T-helper 9 cell (primary cell): ENCODE measurements around the gene ASRGL1.
A peak's percentile ranks its signal among the peaks of the same experiment; 100 is the strongest.
"Not testable (repeated sequence)": the region's sequence is repeated elsewhere in the genome, so short reads cannot be mapped to it uniquely, and the experiment has no call there.

Experiments used
- DNase-seq: peaks from one replicate; pipeline ENCODE4 v3.0.0-alpha.2; 2020
- total RNA-seq, 2 donors: gene quantifications; one replicate each; lab custom pipeline; 2026; lab: John Stamatoyannopoulos, UW

The ASRGL1 gene
- total RNA-seq, result 0.49 to 0.97 reads per million in 2 donors

DNA sequence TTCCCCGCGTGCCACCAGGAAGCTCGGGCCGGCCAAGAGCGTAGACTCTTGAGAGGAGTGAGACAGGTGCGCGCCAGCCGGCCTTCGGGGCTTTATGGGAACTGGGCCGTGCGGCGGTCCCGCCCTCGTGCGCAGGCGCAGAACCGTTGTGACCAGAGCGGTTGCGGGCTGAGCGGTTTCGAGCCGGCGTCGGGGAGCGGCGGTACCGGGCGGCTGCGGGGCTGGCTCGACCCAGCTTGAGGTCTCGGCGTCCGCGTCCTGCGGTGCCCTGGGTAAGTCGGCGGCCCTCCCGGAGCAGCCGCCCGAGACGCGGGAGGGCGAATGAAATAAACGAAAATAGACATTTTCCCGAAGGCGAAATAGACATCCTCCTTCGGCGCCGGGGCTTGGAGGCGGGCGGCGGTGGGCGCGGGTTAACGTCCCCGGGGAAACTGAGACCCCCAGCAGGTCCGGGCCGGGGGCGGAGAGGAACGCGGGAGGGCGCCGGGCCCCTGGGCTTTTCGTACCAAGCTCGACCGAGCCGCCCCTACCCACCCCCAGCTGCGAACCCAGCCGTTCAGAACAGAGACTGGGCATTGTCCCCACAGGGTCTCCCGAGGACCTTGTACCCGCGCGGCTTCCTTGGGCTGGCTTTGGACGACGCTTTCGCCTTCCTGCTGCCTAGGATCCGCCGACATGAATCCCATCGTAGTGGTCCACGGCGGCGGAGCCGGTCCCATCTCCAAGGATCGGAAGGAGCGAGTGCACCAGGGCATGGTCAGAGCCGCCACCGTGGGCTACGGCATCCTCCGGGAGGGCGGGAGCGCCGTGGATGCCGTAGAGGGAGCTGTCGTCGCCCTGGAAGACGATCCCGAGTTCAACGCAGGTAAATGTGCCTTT is at the start of gene ASRGL1:
Gene ASRGL1 (plus strand): TSS at position 146 of the 879 bp plus-strand sequence. CDS start 530 bp downstream, at position 676.
- DNase-seq, result peak; percentile 68

DNA sequence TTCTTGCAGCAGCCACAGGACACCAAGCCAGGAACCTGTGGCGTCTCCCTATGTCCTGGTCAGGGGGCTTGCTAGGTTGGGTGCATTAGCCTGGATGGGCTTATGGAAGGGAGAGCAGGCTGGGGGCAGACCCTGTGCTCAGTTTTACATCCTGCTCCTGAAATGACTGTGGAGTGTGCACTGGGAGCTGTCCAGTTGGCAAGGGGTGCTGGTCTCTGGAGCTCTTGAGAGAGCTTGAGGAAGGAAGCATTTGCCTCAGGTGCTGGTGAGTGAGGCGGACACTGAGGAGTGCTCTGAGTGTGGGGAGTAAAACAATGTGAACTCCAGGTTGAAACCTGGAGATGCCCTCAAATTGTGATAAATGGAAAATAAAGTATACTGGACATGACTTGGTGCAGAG is 41.7 kb upstream of the ASRGL1 start:
- no peak for DNase-seq

DNA sequence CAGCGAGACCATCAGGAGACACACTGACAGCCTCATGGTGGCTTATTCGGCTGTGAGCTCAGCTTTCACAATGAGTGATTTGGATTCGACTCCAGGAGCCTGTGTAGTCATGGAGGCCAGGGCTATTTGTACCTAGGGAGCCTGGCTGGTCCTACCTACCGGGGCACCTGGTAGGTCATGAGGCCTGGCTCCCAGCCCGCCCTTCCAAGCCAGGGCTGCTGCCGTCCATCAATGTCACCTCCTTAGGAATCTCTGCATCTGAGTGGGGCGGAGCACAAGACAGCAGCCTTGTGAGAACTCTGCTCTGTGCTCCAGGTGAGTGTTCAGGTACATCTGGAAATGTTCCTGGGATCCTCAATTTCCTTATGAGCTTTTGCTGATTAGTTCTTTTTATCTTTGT is 38.3 kb upstream of the ASRGL1 start, which contains the start of gene SCGB1D4:
Gene SCGB1D4 (minus strand): TSS at position 101 of the 400 bp plus-strand sequence. CDS start 65 bp downstream, at position 36.
- no peak for DNase-seq

DNA sequence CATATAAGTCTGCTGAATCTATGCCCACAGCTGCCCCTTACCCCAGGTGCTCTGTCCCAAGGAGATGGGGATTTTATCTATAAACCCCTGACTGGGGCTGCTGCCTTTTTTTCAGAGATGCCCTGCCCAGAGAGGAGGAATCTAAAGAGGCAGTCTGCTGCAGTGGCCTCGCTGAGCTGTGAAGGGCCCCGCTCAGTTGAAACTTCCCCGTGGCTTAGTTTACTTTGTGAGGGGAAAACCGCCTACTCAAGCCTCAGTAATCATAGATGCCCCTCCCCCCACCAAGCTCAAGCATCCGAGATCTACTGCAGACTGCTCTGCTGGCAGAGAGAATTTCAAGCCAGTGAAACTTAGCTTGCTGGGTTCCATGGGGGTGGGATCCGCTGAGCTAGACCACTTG is 31.0 kb upstream of the ASRGL1 start:
- DNase-seq, result no peak

DNA sequence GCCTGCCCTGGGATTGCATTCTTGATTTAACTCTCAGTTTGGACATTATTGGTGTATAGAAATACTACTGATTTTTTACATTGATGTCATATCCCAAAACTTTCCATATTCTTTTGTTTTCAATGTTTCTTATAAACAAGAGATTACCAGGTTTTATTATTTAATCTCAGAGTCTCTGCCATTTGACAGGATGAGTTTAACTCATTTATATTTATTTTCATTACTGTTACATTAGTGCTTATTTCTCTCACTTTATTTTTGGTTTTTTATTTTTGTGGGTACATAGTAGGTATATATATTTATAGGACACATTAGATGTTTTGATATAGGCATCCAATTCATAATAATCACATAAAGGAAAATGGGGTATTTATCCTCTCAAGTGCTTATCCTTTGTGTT is 29.3 kb upstream of the ASRGL1 start:
- no peak for DNase-seq

DNA sequence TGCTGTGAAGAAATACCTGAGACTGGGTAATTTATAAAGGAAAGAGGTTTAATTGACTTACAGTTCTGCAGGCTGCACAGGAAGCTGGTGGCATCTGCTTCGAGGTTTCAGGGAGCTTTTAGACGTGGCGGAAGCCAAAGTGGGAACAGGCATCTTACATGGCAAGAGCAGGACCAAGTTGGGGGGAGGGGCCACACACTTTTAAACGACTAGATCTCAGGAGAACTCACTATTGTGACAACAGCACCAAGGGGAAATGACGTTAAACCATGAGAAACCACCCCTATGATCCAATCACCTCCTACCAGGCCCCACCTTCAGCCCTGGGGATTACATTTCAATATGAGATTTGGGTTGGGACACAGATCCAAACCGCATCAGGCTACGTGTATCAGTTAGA is 27.3 kb upstream of the ASRGL1 start:
- no peak for DNase-seq

DNA sequence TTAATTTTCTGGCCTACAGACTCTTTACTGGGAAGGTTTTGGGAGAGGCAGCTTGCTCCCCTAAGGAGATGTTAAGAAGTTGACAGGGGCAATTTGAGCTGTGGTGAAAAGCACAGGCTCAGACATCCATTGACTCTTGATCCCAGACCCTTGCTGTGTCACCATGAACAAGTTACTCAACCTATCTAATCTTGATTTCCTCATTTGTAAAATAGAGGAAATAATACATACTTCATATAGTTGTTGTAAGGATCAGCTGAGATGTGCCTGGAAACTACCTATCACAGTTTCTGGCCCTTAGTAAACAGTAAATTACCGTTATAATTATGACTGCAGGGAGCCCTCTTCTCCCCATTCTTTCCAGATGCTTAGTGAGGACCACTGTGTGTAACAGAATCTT is 21.8 kb upstream of the ASRGL1 start:
- DNase-seq, result no peak

DNA sequence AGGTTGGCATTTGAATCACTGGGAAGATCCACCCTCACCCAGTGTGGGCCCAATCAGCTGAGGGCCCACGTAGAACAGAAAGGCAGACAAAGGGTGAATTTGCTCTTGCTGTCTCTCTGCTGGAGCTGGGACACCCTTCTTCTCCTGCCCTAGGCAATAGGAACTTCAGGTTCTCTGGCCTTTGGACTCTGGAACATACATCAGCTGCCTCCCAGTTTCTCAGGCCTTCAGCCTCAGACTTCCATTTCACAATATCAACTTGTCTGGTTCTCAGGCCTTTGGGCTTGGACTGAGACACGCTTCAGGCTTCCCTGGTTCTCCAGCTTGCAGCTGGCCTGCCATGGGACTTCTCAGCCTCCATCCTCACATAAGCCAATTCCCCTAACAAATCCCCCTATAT is 14.7 kb upstream of the ASRGL1 start:
- no peak for DNase-seq

DNA sequence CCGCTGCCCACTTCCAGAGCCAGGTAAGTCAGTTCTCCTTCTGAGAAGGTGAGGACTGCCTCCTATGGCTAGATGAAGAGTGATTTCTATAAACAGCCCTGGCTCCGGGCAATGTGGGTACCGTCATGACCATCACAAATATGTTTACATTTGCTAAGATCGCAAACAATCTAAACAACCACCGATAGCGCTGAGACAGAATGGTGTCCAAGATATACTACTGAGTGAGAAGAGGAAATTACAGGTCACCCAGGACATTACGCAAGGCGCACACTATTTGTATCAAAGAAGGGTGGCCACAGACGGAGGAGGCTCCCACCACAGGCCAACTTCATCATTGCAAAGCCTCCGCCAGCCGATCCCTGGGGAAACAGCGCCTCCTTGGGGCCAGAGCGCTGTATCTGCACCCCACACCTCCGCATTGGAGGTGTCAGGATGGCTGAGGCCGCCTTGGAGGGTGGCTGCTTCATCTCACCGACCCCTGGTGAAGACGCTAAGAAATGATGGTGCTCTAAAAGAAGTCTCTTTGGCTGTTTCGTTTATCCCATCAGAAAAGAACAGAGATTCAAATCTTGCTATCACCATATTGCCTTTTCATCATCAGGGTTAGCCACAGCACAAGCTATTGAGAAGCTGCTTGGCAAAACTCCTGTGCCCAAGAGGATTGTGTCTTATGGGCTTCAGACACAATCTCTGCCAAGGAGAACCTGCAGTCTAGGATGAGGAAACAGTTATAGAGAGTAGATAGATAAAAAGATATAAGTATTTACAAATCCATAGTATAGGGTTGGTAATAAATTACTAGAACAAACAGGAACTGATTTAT is 12.3 kb upstream of the ASRGL1 start:
- DNase-seq, result peak; percentile 31

DNA sequence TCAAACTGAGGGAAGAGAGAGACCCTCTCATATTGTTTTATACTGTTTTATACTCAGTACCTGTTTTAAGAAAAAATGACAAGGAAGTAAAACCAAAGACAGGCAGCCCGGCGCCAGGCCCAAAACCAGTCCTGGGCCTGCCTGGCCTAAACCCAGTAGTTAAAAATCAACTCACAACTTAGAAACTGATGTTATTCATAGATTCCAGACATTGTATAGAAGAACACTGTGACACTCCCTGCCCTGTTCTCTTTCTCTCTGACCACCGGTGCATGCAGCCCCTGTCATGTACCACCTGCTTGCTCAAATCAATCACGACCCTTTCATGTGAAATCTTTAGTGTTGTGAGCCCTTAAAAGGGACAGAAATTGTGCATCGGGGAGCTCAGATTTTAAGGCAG is 11.5 kb upstream of the ASRGL1 start:
- DNase-seq, result not testable (repeated sequence)

DNA sequence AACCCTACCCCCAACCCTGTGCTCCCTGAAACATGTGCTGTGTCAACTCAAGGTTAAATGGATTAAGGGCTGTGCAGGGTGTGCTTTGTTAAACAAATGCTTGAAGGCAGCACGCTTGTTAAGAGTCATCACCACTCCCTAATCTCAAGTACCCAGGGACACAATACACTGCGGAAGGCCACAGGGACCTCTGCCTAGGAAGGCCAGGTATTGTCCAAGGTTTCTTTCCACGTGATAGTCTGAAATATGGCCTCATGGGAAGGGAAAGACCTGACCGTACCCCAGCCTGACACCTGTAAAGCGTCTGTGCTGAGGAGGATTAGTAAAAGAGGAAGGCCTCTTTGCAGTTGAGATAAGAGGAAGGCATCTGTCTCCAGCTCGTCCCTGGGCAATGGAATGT is 10.5 kb upstream of the ASRGL1 start:
- DNase-seq, result not testable (repeated sequence)

DNA sequence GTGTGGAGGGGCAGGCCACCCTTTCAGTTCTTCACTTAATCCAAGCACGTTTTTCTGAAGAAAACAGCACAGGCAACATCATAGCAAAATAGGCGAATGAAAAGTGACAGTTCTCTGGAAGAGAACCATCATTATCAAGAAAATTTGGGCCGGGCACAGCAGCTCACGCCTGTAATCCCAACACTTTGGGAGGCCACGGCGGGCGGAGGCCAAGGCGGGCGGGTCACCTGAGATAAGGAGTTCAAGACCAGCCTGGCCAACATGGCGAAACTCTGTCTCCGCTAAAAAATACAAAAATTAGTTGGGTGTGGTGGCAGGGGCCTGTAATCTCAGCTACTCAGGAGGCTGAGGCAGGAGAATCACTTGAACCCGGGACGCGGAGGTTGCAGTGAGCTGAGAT is 9.7 kb upstream of the ASRGL1 start:
- DNase-seq, result not testable (repeated sequence)

DNA sequence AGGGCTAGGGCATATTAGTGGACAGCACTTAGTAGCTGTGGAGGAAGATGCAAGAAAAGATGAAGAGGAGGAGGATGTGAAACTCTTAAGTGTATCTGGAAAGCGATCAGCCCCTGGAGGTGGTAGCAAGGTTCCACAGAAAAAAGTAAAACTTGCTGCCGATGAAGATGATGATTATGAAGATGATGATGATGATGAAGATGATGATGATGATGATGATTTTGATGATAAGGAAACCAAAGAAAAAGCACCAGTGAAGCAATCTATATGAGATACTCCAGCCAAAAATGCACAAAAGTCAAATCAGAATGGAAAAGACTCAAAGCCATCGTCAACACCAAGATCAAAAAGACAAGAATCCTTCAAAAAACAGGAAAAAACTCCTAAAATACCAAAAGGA is 6.0 kb upstream of the ASRGL1 start:
- DNase-seq, result not testable (repeated sequence)

DNA sequence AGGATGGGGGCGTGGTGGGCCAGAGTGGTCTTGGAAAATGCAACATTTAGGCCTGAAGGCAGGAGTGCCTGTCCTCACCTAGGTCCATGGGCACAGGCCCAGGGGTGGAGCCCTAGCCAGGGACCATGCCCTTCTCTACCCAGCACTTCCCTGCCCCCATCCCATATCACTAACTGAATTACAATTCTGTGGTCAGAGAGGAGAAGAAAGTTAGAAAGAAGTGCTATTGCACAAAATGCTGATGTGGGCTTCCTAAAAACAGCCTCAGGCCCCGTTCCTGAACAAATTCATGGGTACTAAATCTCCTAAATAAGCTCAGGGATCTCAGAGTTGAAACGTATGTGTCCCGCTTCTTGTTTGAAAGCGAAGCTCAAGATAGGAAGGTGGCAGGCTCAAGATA is 3.5 kb upstream of the ASRGL1 start:
- DNase-seq, result no peak

DNA sequence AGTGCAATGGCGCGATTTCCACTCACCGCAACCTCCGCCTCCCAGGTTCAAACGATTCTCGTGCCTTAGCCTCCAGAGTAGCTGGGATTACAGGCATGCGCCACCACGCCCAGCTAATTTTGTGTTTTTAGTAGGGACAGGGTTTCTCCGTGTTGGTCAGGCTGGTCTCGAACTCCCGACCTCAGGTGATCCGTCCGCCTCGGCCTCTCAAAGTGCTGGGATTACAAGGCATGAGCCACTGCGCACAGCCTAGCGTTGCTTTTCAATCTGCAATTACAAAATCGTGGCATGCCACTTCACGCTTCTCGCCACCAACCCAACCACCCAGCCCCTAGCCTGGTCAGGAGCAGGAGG is 322 bp upstream of the ASRGL1 start:
- DNase-seq, result not testable (repeated sequence)

DNA sequence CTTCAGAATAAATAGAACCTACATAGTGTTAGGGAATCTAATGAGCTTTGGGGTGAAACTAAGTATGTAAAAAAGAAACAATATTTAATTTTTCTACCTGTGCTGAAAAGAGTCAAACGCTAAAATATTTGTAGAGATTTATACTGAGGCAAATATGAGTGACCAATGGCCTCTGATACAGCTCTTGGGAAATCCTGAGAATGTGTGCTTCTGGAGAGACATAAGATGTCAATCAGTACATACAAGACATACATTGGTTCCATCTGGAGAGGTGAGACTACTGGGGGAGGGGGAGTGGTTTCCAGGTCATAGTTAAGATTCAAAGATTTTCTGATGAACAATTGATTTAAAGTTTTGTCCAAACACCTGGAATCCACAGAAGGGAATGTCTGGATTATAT is 970 bp downstream of the ASRGL1 start:
- no peak for DNase-seq

DNA sequence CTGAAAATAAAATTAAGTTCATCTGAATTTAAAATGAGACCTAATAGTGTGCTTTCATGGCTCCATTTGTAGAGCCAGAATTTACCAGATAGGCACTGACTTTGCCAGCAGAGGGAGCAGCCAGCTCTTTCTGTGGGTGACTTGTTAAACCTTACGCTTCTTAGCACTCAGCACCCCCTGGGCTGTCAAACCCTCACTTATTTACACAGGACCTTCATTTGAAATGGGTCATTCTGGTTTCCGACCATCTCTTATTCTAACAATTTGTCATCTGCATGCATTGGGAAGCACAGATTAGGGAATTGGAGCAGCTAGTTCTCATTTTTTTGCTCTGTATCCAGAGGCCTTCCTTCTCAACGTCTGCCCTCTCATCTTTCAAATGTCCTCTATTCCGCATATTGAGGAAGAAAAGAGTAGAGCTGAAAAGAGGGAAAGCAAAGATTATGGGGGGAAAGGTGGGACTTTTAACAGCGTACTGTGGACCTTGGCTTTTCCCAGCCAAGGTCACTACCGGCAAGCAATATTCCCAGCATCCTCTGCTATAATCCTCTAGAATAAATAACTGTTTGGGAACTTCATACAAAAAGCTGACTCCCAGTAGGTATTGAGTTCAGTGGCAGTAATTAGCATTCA is 3.1 kb downstream of the ASRGL1 start:
- peak; percentile 37 for DNase-seq

DNA sequence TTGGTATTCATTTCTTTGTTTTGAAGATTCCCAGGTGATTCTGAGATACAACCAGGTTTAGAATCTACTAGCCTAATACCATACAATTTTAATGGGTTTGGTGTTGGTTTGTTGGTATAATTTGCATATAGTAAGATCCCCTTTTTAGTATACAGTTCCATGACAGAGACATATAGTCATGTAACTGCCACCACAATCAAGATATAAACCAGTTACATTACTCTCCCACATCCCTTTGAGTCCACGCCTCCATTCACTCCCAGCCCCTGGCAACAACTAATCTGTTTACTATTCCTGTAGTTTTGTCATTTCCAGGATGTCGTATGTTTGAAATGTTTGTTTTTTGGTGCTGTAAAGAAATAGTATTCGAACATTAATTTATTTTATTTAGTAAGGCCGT is 4.3 kb downstream of the ASRGL1 start:
- no peak for DNase-seq

DNA sequence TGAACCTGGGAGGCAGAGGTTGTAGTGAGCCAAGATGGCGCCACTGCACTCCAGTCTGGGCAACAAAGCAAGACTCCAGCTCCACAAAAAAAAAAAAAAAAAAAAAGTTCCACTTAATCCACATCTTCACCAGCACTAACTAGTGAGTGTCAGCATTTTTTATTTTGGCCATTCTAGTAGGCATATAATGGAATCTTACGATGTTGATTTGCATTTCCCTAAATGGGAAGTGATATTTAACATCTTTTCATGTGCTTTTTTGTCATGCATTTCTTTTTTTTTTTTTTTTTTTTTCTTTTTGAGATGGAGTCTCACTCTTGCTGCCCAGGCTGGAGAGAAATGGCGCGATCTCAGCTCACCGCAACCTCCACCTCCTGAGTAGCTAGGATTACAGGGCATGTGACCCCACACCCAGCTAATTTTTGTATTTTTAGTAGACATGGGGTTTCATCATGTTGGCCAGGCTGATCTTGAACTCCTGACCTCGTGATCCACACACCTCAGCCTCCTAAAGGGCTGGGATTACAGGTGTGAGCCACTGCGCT is 6.5 kb downstream of the ASRGL1 start:
- not testable (repeated sequence) for DNase-seq

DNA sequence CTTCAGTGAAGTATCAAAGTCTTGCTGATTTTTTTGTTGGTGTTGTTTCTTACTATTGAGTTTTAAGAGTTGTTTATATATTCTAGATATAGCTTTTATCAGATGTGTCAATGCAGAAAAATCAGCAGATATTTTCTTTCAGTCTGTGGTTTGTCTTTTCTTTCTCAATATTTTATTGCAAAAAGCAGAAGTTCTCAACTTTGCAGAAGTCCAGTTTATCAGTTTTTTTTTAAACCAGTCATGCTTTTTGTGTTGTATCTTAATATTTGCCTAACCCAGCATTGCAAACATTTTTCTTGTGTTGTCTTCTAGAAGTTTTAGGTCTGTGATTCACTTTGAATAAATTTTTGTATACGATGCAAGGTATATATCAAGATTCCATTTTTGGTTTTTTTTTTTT is 7.0 kb downstream of the ASRGL1 start:
- no peak for DNase-seq

DNA sequence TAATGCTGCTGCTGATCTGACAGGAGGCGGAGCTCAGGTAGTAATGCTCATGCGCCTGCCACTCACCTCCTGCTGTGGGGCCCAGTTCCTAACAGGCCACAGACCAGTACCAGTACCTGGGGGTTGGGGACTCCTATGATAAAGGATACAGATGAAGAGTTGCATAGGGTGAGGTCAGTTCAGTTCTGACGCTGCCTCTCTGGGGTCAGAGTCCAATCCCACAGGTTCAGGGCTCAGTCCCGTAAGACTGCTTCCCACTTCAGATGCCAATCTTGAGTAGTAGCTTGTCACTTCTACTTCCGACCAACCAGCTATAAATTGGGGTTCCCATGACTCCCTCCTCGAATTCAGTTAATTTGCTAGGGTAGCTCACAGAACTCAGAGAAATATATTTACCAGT is 8.6 kb downstream of the ASRGL1 start:
- DNase-seq, result no peak

DNA sequence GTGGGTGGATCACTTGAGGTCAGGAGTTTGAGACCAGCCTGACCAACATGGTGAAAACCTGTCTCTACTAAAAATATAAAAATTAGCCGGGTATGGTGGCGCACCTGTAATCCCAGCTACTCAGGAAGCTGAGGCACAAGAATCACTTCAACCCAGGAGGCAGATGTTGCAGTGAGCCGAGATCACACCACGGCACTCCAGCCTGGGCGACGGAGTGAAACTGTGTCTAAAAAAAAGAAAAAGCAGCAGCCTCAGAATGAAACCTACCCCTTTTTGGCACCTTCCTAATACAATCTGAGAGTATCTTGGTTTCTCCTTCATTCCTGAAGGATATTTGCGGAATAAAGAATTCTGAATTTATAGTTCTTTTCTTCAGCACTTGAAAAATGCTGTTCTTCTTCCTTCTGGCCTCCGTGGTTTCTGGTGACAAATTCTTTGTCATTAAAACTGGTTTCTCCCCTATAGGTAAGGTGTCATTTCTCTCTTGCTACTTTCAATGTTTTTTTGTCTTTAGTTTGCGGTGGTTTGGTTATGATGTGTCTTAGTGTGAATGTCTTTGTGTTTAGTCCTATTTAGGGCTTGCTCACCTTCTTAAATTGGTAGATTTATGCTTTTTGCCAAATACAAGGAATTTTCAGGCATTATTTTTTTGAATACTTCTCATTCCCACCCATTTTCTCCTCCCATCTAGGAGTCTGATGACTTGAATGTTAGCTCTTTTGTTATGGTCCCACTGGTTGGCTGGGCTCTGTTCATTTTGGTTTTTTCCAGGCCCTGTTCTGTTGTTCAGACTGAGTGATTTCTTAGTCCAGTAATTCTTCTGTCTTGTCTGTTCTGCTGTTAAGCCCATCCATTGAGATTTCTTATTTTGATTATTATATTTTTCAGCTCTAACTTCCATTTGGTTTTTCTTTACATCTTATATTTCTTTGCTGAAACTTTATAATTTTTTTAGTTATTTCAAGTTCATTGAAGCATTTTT is 15.4 kb downstream of the ASRGL1 start:
- DNase-seq, result no peak
